Islet of Langerhans (tissue), 1 donor: Measurements from ENCODE around the gene ZCCHC4.
A peak's percentile ranks its signal among the peaks of the same experiment; 100 is the strongest.

Experiments used
- FAIRE-seq: peaks from one replicate; lab custom pipeline; 2011; peaks lifted over from hg19 to GRCh38; lab: Jason Lieb, UNC

Gene ZCCHC4

GRCh38 chr4:25377572-25378436, 65.2 kb downstream of the ZCCHC4 start:
- no peak for FAIRE-seq

GRCh38 chr4:25378437-25378743, 65.8 kb downstream of the ZCCHC4 start:
- FAIRE-seq = no peak

GRCh38 chr4:25379591-25379990, 67.0 kb downstream of the ZCCHC4 start:
- no peak for FAIRE-seq

GRCh38 chr4:25383647-25384046, 71.1 kb downstream of the ZCCHC4 start:
- no peak for FAIRE-seq

GRCh38 chr4:25386926-25387325, 74.4 kb downstream of the ZCCHC4 start:
- no peak for FAIRE-seq

- FAIRE-seq = no peak
Measured at GRCh38 chr4:25397305-25397704, 84.7 kb downstream of the ZCCHC4 start.

DNA sequence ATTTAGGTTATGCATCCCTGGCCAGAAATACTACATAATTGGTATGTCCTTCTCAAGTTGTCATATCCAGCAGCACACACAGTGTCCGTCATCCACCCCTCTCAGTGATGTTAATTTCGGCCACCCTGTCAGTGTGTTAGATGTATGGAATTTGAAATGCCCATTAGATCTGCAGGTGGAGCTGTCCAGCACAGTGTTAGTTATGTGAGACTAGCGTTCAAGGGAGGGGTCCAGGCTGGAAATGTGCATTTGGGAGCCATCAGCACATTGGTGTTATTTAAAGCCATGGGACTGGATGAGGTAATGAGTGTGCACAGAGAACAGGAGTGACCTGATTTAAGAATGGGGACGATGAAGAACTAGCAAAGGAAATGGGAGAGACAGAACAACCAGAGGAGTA, 86.9 kb downstream of the ZCCHC4 start:
- no peak for FAIRE-seq

DNA sequence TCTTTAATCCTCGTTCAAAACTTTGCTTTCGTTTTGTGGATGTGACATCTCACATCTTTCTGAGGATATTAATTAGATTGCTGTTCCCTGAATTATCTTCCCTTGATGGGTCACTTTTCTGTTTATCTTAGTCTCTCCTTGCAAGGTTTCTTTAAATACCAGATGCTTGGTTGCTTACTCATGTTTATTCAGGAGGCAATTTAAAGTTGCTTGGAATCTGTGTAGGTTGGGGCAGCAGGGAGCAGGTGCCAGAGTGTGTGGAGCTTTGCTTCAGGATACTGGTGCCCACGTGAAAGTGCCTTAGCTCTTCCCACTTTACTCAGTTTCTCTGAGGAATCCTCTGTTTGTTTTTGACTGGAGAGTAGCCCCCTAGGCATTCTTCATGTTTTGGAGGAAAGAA, 88.5 kb downstream of the ZCCHC4 start:
- no peak for FAIRE-seq

DNA sequence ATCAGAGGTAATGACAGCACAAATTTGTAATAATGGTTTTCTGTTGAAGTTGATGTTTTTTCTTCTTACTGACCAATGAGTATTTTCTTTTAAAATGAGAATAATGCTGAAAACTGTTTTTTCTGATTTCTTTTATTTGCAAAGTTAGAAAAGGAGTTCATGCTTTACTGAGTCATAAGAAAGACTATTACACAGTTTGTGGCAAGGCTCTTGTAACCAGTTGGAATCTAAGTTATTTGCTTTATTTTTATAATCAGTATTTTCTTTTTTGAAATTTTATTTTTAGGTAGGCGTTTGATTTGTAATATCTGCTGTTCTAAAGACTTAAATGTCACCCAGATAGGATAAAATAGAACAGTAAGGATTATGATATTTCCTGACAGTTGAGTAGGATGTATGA, 89.9 kb downstream of the ZCCHC4 start:
- FAIRE-seq = peak; percentile 27

DNA sequence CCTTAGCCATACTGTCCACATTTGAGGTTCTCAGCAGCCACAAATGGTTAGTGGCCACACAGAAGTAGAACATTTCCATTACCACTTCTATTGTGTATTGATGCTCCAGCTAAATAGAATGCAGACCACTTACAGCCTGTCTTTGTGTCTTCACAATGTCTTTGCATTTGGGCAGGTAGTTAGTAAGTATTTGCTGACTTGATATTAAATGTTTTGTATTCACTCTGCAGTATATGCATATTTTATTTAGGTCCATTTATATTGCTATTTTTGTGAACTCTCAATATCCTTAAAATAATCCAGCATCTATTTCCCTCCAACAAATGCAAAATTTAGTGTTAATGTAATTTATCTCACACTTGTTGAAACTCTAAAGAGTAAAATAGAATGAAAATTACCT, 91.1 kb downstream of the ZCCHC4 start:
- peak; percentile 62 for FAIRE-seq

- no peak for FAIRE-seq
Measured at GRCh38 chr4:25405453-25405852, 92.9 kb downstream of the ZCCHC4 start.

DNA sequence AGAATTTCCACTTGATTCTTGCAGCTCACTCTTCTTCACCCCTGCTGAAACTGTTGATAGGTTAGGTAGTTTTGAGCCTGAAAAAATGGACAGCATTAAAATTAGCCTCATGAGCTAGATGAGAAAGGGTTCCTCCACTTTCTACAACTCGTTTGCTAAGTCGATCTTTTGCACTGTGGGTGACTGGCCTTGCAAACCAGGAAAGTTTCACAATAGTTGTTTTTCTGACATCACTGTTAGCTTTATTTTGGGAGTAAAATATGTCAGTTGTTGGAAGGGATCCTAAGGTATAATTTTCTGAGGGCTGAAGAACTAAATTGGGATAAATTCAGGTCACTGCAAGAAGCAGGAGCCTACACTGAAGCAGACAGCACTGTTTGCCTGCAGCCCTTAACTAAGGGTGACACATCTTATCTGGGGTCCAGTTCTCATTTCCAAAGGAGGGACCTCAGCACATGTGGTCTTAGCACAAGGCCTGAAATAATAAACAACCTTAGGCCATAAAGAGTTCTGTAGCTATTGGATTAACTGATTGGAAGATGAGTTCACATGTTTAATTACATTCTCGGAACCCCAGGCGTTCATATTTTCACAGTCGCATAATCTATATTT, 93.6 kb downstream of the ZCCHC4 start:
- FAIRE-seq = no peak

GRCh38 chr4:25410820-25411529, 98.4 kb downstream of the ZCCHC4 start:
- FAIRE-seq = no peak

- no peak for FAIRE-seq
Measured at GRCh38 chr4:25413261-25413660, 100.7 kb downstream of the ZCCHC4 start.

GRCh38 chr4:25417014-25417413, 104.4 kb downstream of the ZCCHC4 start:
- FAIRE-seq = no peak
